Bronchial epithelial cell (primary cell): Measurements from ENCODE around the gene FBXW7. TPM values are rescaled to one million over a fixed set of nuclear protein-coding genes. Genes with fewer than 3 reads are reported as not detected.

Source experiments
- DNase-seq: peaks from one replicate; pipeline ENCODE4 v3.0.0-alpha.2; 2010; ENCODE audit warnings: low read depth
- FAIRE-seq: peaks from 2 replicates; lab custom pipeline; 2011; peaks lifted over from hg19 to GRCh38; lab: Jason Lieb, UNC
- H3K27me3 ChIP-seq: 2 replicates; pipeline ENCODE4 v1.5.1; 2011; ENCODE audit warnings: low read length; ENCODE audit not compliant: control insufficient read depth, insufficient read depth
- H3K36me3 ChIP-seq: 2 replicates; pipeline ENCODE4 v1.5.1; 2011; ENCODE audit warnings: low read length; ENCODE audit not compliant: control insufficient read depth, insufficient read depth
- H3K4me3 ChIP-seq: 2 replicates; pipeline ENCODE4 v1.5.1; 2011; ENCODE audit warnings: mild to moderate bottlenecking, low read depth, low read length, control low read depth
- total RNA-seq: library from RNA; depleted of rRNA; stranded (reverse); fragments of >200 nt; gene quantifications from 2 replicates; pipeline ENCODE4 v1.2.1, GENCODE V29; 2014
- TF ChIP-seq, protein P1 (sequence below): IDR thresholded peaks from 2 replicates; pipeline ENCODE4 v1.5.1; 2011; ENCODE audit warnings: mild to moderate bottlenecking, moderate library complexity, low read length, control low read depth, inconsistent platforms; ENCODE audit not compliant: insufficient read depth, severe bottlenecking

The FBXW7 gene
- total RNA-seq, 1 donor from 2014 or later = 145 TPM

- FAIRE-seq (no peak), DNase-seq (no peak)
- no peak overlapping the region for H3K4me3 ChIP-seq
- H3K27me3 ChIP-seq = no peaks in the 10 kb centered on the region
- no peaks in the 10 kb centered on the region for H3K36me3 ChIP-seq
- TF ChIP-seq, protein P1, sequence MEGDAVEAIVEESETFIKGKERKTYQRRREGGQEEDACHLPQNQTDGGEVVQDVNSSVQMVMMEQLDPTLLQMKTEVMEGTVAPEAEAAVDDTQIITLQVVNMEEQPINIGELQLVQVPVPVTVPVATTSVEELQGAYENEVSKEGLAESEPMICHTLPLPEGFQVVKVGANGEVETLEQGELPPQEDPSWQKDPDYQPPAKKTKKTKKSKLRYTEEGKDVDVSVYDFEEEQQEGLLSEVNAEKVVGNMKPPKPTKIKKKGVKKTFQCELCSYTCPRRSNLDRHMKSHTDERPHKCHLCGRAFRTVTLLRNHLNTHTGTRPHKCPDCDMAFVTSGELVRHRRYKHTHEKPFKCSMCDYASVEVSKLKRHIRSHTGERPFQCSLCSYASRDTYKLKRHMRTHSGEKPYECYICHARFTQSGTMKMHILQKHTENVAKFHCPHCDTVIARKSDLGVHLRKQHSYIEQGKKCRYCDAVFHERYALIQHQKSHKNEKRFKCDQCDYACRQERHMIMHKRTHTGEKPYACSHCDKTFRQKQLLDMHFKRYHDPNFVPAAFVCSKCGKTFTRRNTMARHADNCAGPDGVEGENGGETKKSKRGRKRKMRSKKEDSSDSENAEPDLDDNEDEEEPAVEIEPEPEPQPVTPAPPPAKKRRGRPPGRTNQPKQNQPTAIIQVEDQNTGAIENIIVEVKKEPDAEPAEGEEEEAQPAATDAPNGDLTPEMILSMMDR = no peak
Measured at GRCh38 chr4:152380185-152380584, 155.7 kb downstream of the FBXW7 start.

DNA sequence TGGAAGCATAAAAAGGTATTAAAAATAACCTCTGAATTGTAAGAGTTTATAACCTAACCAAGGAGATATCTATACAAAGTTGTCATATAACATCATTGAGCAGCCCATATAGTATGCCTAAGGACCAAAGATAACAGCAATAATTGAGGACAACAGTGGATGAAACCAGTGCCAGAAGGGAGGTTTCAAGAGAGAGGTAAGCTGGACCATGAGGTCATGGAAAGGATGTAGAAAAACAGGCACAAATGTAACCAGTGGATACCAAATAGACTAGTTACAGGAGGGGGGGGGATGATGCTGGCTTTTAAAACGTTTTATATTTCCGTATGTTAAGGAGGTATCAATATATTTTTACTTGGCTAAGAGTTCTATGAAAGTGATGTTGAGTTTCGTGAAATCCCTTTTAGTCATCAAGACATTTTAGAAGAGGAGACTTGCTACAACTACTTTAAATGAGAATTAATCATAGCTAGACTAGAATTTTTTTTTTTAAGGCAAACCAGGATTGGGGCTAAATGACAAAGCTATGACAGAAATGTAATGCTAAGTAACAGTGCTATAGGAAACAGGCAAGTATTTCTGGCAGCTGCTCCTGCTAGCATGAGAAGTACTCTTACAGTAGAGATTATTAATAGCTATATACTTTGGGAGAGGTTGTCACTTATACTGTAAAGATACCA lies 161.1 kb downstream of the FBXW7 start:
- no peaks in the 10 kb centered on the region for H3K36me3 ChIP-seq
- H3K27me3 ChIP-seq = no peaks in the 10 kb centered on the region
- H3K4me3 ChIP-seq = no peak overlapping the region
- TF ChIP-seq, protein P1 = no peak
- no peak for FAIRE-seq
- no peak for DNase-seq

DNA sequence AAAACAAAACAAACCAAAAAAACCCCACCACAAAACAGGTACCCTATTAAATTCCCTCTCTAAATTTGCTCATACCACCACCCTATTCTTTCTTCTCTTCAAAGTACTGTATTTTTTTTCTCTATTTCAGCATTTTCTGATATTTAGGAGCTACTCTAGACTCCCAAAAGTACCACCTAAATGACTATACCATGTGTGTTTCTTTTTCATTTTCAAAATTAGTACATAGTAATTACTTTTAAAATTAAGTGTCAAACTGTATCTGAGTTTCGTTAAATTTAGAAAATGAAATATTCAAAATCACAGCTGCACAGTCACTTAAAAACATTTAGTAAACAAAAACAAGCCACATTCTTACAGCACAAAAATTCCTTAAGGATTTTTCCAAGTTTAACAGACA lies 161.7 kb downstream of the FBXW7 start:
- Histone ChIP-seq H3K4me3 (no peak overlapping the region), H3K27me3 (no peaks in the 10 kb centered on the region), H3K36me3 (no peaks in the 10 kb centered on the region)
- TF ChIP-seq, protein P1 = no peak
- no peak for DNase-seq
- FAIRE-seq = no peak

- H3K36me3 ChIP-seq = no peaks in the 10 kb centered on the region
- no peak overlapping the region for H3K4me3 ChIP-seq
- no peaks in the 10 kb centered on the region for H3K27me3 ChIP-seq
- TF ChIP-seq, protein P1 = no peak
- DNase-seq (no peak), FAIRE-seq (no peak)
Measured at GRCh38 chr4:152372444-152372843, 163.4 kb downstream of the FBXW7 start.

- FAIRE-seq (no peak), DNase-seq (no peak)
- Histone ChIP-seq H3K27me3 (no peaks in the 10 kb centered on the region), H3K36me3 (no peaks in the 10 kb centered on the region), H3K4me3 (no peak overlapping the region)
- TF ChIP-seq, protein P1 = no peak
Measured at GRCh38 chr4:152369902-152370295, 166.0 kb downstream of the FBXW7 start.
